ENCODE results near the gene SETDB2. TPM values are rescaled to one million over a fixed set of nuclear protein-coding genes. Genes with fewer than 3 reads are reported as not detected.

Gene SETDB2
- total and polyA plus RNA-seq, 2 of the 13 experiments (the other 11 are each of a cell fraction or from before 2014, with no cell fraction given) = 8.1 to 8.7 TPM

DNA sequence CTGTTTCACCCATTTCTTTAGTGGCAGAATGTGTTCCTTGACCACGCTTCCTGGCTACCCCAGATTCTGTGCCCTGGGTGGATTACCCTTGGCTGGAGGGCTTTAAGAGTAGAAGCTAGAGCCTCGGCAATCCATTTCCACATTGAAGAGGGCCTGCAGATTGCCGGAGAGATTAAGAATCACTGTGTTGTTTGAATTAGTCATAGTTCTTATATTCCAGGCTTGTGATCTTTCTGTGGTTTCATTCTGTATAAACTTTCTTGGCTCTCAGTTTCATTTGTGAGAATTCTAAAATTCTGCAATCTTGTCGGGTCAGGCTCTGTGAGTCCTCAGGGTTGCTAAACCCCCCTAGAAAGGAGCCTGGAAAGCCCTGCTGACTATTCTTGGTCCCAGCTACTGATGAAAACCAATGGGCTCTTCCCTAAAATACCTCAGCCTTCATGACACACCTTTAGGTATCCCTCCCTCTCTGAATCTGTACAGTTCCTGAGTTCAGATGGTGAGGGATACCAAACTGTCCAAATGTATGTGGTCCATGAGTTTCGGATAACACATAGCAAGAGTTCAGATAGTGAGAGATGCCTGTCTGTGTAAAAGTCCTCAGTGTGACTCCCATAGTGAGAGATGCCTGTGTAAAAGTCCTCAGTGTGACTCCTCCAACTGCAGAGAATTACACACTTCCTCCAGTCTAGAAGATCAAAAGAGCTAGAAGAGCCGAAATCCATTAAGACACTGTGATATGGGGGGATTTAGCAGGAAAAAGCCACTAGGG, 56.0 kb downstream of the SETDB2 start:
- no peaks in the 10 kb centered on the region for H3K27me3 ChIP-seq (ENCODE audit: control insufficient read depth in 1 of 2, insufficient read depth in 2 of 2, low read length in 2 of 2)
- no peak overlapping the region for H3K27ac ChIP-seq (ENCODE audit: extremely low read length, insufficient read depth, low read length)
- POLR2A ChIA-PET = no interaction called here
- H3K4me3 ChIP-seq (replicated peaks in 1 of 3; ENCODE audit: insufficient read depth in 1 of 3, low read depth in 2 of 3, low read length in 3 of 3) = no peak overlapping the region
- H3K4me2 ChIP-seq (ENCODE audit: low read depth, low read length) = no peak overlapping the region
- BruUV-seq (replicated peaks) = no TSS peak
- FAIRE-seq (no peak), DNase-seq (ENCODE audit: low spot score) (no peak), ATAC-seq (no peak)
- in situ Hi-C loops (cut with HindIII; ENCODE audit: extremely low pct_ligation_motif_present, low pct_unique_long_range_greater_than_20kb) = no loop called here
- 99% methylated on average over 6 of the region's 6 CpGs for WGBS (ENCODE audit: low lambda C conversion rate)
- no peaks in the 10 kb centered on the region for H3K36me3 ChIP-seq (replicated peaks in 1 of 2; ENCODE audit: control insufficient read depth in 1 of 2, insufficient read depth in 2 of 2, low read length in 2 of 2)
- CTCF ChIA-PET (ENCODE audit: low intra/inter-chr PET ratio, low total read pairs) = no interaction called here
- intact Hi-C loops (cut with micrococcal nuclease; ENCODE audit: unreplicated experiment) = loop anchor here (5.0 kb wide), 1 partner anchor 48 kb away; no protein-coding TSS in a partner anchor
- H3K9ac ChIP-seq (ENCODE audit: insufficient read depth, low read depth, low read length) = no peak overlapping the region
- H3K9me3 ChIP-seq (ENCODE audit: low read length) = no peaks in the 10 kb centered on the region
- peaks cover 7% of the 10 kb centered on the region for H3K4me1 ChIP-seq (ENCODE audit: insufficient read depth, low read length)
- H4K20me1 ChIP-seq (ENCODE audit: insufficient read depth, low read length) = no peaks in the 10 kb centered on the region
- no peak overlapping the region for H2AFZ ChIP-seq (ENCODE audit: low read length)
- no peak for TF ChIP-seq NFYB (CRISPR knock-in tag; IDR thresholded peaks at IDR 0.05)
- TF ChIP-seq, protein P1, sequence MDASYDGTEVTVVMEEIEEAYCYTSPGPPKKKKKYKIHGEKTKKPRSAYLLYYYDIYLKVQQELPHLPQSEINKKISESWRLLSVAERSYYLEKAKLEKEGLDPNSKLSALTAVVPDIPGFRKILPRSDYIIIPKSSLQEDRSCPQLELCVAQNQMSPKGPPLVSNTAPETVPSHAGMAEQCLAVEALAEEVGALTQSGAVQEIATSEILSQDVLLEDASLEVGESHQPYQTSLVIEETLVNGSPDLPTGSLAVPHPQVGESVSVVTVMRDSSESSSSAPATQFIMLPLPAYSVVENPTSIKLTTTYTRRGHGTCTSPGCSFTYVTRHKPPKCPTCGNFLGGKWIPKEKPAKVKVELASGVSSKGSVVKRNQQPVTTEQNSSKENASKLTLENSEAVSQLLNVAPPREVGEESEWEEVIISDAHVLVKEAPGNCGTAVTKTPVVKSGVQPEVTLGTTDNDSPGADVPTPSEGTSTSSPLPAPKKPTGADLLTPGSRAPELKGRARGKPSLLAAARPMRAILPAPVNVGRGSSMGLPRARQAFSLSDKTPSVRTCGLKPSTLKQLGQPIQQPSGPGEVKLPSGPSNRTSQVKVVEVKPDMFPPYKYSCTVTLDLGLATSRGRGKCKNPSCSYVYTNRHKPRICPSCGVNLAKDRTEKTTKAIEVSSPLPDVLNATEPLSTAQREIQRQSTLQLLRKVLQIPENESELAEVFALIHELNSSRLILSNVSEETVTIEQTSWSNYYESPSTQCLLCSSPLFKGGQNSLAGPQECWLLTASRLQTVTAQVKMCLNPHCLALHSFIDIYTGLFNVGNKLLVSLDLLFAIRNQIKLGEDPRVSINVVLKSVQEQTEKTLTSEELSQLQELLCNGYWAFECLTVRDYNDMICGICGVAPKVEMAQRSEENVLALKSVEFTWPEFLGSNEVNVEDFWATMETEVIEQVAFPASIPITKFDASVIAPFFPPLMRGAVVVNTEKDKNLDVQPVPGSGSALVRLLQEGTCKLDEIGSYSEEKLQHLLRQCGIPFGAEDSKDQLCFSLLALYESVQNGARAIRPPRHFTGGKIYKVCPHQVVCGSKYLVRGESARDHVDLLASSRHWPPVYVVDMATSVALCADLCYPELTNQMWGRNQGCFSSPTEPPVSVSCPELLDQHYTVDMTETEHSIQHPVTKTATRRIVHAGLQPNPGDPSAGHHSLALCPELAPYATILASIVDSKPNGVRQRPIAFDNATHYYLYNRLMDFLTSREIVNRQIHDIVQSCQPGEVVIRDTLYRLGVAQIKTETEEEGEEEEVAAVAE (CRISPR knock-in tag; IDR thresholded peaks at IDR 0.05; ENCODE audit: borderline replicate concordance) = no peak
- TF ChIP-seq ZNF605 (CRISPR knock-in tag; IDR thresholded peaks at IDR 0.05) = no peak
- no peak for TF ChIP-seq ZNF780A (CRISPR knock-in tag; IDR thresholded peaks at IDR 0.05)
- no peaks in the 10 kb centered on the region for H3K79me2 ChIP-seq (ENCODE audit: insufficient read depth, low read length)
